Loucy (cell line): ENCODE data around the gene LRRTM3.

Source experiments
- H2AFZ ChIP-seq: fragments of 200-600 bp; sonication (generic); 2 replicates; pipeline ENCODE4 v1.6.0; 2016; ENCODE audit warnings: antibody characterized with exemption, mild to moderate bottlenecking, low read length, moderate library complexity
- H3F3A ChIP-seq: fragments of 200-600 bp; 2 replicates; pipeline ENCODE4 v1.6.0; 2016; ENCODE audit warnings: antibody characterized with exemption, low read depth, mild to moderate bottlenecking
- H3K27me3 ChIP-seq: fragments of 200-600 bp; sonication (generic); 2 replicates; pipeline ENCODE4 v1.6.1; 2014; ENCODE audit warnings: low read length, mild to moderate bottlenecking; ENCODE audit not compliant: insufficient read depth, poor library complexity, severe bottlenecking
- H3K36me3 ChIP-seq: fragments of 200-600 bp; sonication (generic); 2 replicates; pipeline ENCODE4 v1.6.1; 2016; ENCODE audit warnings: low read length; ENCODE audit not compliant: insufficient read depth
- H3K4me1 ChIP-seq: fragments of 200-600 bp; sonication (generic); 2 replicates; pipeline ENCODE4 v1.5.1; 2014; ENCODE audit warnings: low read length, mild to moderate bottlenecking; ENCODE audit not compliant: insufficient read depth, poor library complexity, severe bottlenecking
- H3K4me2 ChIP-seq: fragments of 200-600 bp; sonication (generic); 2 replicates; pipeline ENCODE4 v1.6.0; 2014; ENCODE audit warnings: antibody characterized with exemption, low read length, low read depth, mild to moderate bottlenecking; ENCODE audit not compliant: poor library complexity, severe bottlenecking
- H3K4me3 ChIP-seq: fragments of 200-600 bp; sonication (generic); 2 replicates; pipeline ENCODE4 v1.5.1; 2014; ENCODE audit warnings: low read length, mild to moderate bottlenecking, mixed read lengths; ENCODE audit not compliant: poor library complexity, severe bottlenecking
- H3K79me2 ChIP-seq: fragments of 200-600 bp; sonication (generic); 2 replicates; pipeline ENCODE4 v1.6.1; 2014; ENCODE audit warnings: low read length; ENCODE audit not compliant: insufficient read depth
- H3K9ac ChIP-seq: fragments of 200-600 bp; sonication (generic); 2 replicates; pipeline ENCODE4 v1.6.0; 2014; ENCODE audit warnings: mild to moderate bottlenecking, low read depth, low read length, moderate library complexity; ENCODE audit not compliant: poor library complexity, severe bottlenecking
- H3K9me2 ChIP-seq: fragments of 200-600 bp; sonication (generic); replicated peaks from 2 replicates; pipeline ENCODE4 v1.6.1; 2016; ENCODE audit warnings: low read depth, low read length, mixed read lengths
- H3K9me3 ChIP-seq: fragments of 200-600 bp; sonication (generic); 2 replicates; pipeline ENCODE4 v1.6.1; 2014; ENCODE audit warnings: mild to moderate bottlenecking, antibody characterized with exemption, low read length, low read depth; ENCODE audit not compliant: insufficient read depth
- H4K20me1 ChIP-seq: fragments of 200-600 bp; sonication (generic); 2 replicates; pipeline ENCODE4 v1.6.0; 2014; ENCODE audit warnings: antibody characterized with exemption, low read length, mild to moderate bottlenecking; ENCODE audit not compliant: insufficient read depth, poor library complexity, severe bottlenecking
- CTCF ChIP-seq: fragments of 200-600 bp; sonication (generic); conservative IDR thresholded peaks from 2 replicates; pipeline ENCODE4 v1.5.1; 2014; ENCODE audit warnings: mild to moderate bottlenecking, antibody characterized with exemption, low read length
- EZH2phosphoT487 ChIP-seq: fragments of 200-600 bp; IDR thresholded peaks from 2 replicates; pipeline ENCODE4 v1.6.1; 2018; ENCODE audit warnings: antibody characterized with exemption, mild to moderate bottlenecking, moderate library complexity, borderline replicate concordance

The LRRTM3 gene

GRCh38 chr10:67141300-67141699 lies 215.5 kb downstream of the LRRTM3 start:
- Histone ChIP-seq H2AFZ (no peak overlapping the region), H3K79me2 (no peaks in the 10 kb centered on the region), H3K4me1 (no peaks in the 10 kb centered on the region), H3K4me2 (no peak overlapping the region), H3K9me3 (no peaks in the 10 kb centered on the region), H3K4me3 (no peak overlapping the region), H3K9me2 (no peaks in the 10 kb centered on the region), H3K27me3 (no peaks in the 10 kb centered on the region), H3K36me3 (no peaks in the 10 kb centered on the region), H3F3A (no peaks in the 10 kb centered on the region), H4K20me1 (no peaks in the 10 kb centered on the region), H3K9ac (no peak overlapping the region)
- no peak for TF ChIP-seq CTCF
- no peak for TF ChIP-seq EZH2phosphoT487

- no peak for TF ChIP-seq CTCF
- Histone ChIP-seq H3K4me2 (no peak overlapping the region), H3K9me2 (no peaks in the 10 kb centered on the region), H3F3A (no peaks in the 10 kb centered on the region), H3K9me3 (no peaks in the 10 kb centered on the region), H3K4me1 (no peaks in the 10 kb centered on the region), H3K9ac (no peak overlapping the region), H3K27me3 (no peaks in the 10 kb centered on the region), H2AFZ (no peak overlapping the region), H3K36me3 (no peaks in the 10 kb centered on the region), H4K20me1 (no peaks in the 10 kb centered on the region), H3K79me2 (no peaks in the 10 kb centered on the region), H3K4me3 (no peak overlapping the region)
Observed at GRCh38 chr10:67144530-67144929, 218.7 kb downstream of the LRRTM3 start.
